ENCODE data around the gene VIPR2. TPM values are rescaled to one million over a fixed set of nuclear protein-coding genes. Genes with fewer than 3 reads are reported as not detected.

VIPR2 gene
- polyA plus RNA-seq, 1 donor from 2014 or later = 0.51 TPM

DNA sequence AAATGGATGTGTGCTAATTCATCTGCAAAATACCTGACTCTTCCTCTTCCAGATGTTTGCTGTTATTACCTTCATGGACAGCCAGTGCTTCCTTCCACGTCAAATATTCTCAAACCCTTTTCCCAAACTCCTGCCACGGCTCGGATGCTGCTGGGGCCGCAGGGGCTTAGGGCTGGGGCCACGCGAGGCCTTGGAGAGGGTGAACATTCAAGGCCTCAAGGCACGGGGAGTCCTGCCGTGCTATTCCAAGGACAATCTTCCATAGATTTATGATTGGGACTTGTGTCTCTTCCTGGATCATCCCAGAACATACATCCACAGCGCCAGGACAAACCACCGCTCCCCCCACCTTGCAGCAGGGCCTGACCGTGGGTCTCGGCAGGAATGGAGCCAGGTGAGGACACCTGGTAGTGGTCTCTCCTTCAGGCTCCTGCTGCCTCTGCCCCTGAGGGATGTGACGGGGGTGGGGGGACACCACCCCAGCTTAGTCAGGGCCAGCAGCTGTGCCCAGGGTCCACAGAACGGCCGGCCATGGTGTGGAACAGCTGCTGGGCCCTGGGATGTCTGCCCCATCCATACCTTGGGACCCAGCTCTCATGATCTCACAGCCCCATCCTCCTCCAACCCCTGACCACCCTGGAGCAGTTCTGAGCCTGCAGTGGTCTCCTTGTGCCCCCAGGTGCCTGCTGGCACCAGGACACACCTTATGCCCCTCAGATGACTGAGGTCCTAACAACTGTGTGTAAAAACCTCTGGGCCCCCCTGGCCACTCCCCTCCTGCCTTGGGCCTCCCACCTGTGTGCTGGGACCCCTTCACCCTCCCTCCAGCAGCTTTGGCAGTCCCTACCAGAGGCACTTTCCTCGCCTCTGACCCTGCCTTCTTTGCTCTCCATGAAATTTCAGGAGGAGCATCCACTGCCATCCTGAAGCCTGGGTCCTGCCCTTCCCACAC lies 16.7 kb downstream of the VIPR2 start:
- Histone ChIP-seq H2AFZ (ENCODE audit: low read depth, low read length) (no peak overlapping the region), H4K20me1 (ENCODE audit: insufficient read depth) (no peaks in the 10 kb centered on the region), H3K4me3 (ENCODE audit: low read length) (no peak overlapping the region), H3K9me2 (ENCODE audit: insufficient read depth, low read length) (no peaks in the 10 kb centered on the region), H3K9me3 (ENCODE audit: low read length) (no peaks in the 10 kb centered on the region), H3K79me2 (replicated peaks; ENCODE audit: insufficient read depth, low read length) (no peaks in the 10 kb centered on the region), H3K27me3 (ENCODE audit: insufficient read depth, low read depth, low read length) (no peaks in the 10 kb centered on the region), H3K36me3 (ENCODE audit: insufficient read depth, low read length) (no peaks in the 10 kb centered on the region), H3F3A (ENCODE audit: insufficient read depth, low read length, poor library complexity, severe bottlenecking) (no peaks in the 10 kb centered on the region), H3K4me2 (ENCODE audit: low read length) (no peak overlapping the region), H3K9ac (ENCODE audit: low read length) (no peak overlapping the region), H3K27ac (ENCODE audit: low read length) (no peak overlapping the region)
- no peak for TF ChIP-seq EZH2 (IDR thresholded peaks at IDR 0.05; ENCODE audit: borderline replicate concordance, insufficient read depth, low read length, poor library complexity, severe bottlenecking)
- TF ChIP-seq SMC3 (conservative IDR thresholded peaks at IDR 0.05; ENCODE audit: poor library complexity) = no peak
- TF ChIP-seq MXI1 (conservative IDR thresholded peaks at IDR 0.05; ENCODE audit: poor library complexity, severe bottlenecking) = no peak
- TF ChIP-seq, protein P1, sequence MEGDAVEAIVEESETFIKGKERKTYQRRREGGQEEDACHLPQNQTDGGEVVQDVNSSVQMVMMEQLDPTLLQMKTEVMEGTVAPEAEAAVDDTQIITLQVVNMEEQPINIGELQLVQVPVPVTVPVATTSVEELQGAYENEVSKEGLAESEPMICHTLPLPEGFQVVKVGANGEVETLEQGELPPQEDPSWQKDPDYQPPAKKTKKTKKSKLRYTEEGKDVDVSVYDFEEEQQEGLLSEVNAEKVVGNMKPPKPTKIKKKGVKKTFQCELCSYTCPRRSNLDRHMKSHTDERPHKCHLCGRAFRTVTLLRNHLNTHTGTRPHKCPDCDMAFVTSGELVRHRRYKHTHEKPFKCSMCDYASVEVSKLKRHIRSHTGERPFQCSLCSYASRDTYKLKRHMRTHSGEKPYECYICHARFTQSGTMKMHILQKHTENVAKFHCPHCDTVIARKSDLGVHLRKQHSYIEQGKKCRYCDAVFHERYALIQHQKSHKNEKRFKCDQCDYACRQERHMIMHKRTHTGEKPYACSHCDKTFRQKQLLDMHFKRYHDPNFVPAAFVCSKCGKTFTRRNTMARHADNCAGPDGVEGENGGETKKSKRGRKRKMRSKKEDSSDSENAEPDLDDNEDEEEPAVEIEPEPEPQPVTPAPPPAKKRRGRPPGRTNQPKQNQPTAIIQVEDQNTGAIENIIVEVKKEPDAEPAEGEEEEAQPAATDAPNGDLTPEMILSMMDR (IDR thresholded peaks at IDR 0.05; ENCODE audit: poor library complexity, severe bottlenecking) = no peak

DNA sequence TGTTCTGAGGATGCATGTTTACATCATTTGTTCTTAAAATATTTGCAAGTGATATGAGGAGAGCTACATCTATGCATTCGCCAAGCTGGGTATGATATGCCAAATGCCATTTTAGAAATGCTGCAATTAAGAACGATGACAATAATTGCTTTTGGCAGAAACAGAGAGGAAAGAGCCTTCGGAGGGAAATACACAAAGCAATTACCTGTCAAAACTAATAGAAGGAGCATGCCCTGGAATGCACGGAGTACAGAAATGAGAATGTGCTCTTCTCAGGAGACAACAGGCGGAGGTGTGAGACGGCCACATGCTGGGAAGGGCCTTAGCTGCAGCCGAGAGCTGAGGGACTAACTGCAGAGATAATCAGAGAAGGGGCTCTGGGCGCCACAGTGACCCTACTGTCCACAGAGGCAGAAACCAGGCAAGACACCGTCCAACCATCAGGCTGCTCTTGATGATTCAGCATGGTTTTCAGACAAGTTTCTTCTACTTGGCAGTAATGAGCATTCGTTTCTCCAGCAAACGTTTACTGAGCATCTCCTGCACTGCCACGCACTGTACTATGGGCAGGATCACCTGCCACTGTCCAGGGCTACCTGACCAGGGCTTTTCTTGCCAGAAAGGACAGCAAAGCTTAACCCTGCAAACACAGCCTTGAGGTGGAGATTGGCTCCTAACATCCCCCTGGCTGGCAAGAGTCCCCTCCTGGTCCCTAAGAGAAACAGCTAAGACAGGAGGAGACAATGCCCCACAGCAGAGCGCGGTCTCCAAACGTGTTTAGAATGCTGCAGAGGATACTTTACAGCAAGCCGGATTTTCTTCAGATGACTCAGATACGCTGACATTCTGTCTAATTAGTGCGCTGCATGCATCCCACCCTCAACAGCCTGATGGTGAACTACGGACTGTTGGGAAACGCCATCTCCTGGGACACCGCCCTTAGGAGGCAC lies 18.1 kb downstream of the VIPR2 start:
- H3F3A ChIP-seq (ENCODE audit: insufficient read depth, low read length, poor library complexity, severe bottlenecking) = no peaks in the 10 kb centered on the region
- H3K9ac ChIP-seq (ENCODE audit: low read length) = no peak overlapping the region
- no peak overlapping the region for H3K4me3 ChIP-seq (ENCODE audit: low read length)
- H3K27ac ChIP-seq (ENCODE audit: low read length) = no peak overlapping the region
- no peaks in the 10 kb centered on the region for H3K27me3 ChIP-seq (ENCODE audit: insufficient read depth, low read depth, low read length)
- no peaks in the 10 kb centered on the region for H3K36me3 ChIP-seq (ENCODE audit: insufficient read depth, low read length)
- TF ChIP-seq POLR2AphosphoS5 (IDR thresholded peaks at IDR 0.05) (peak; percentile 6), MXI1 (conservative IDR thresholded peaks at IDR 0.05; ENCODE audit: poor library complexity, severe bottlenecking) (no peak)
- no peaks in the 10 kb centered on the region for H3K79me2 ChIP-seq (replicated peaks; ENCODE audit: insufficient read depth, low read length)
- H4K20me1 ChIP-seq (ENCODE audit: insufficient read depth) = no peaks in the 10 kb centered on the region
- H3K9me3 ChIP-seq (ENCODE audit: low read length) = no peaks in the 10 kb centered on the region
- no peak overlapping the region for H2AFZ ChIP-seq (ENCODE audit: low read depth, low read length)
- no peaks in the 10 kb centered on the region for H3K9me2 ChIP-seq (ENCODE audit: insufficient read depth, low read length)
- H3K4me2 ChIP-seq (ENCODE audit: low read length) = no peak overlapping the region

DNA sequence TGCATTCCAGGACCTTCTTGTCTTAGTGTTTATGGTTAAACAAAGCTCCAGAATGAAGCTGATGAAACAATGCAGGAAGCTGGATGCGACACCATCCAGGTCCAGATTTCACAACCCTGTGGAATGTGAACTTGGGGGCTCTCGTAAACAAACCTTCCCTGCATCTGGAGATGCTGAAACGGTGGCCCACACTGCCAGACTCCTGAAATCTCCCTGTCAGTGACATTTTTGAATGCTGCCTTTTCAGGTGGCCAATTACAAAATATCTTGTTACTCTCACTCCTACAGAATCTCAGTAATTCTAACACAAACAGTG lies 18.8 kb downstream of the VIPR2 start:
- H3K9me3 ChIP-seq (ENCODE audit: low read length) = no peaks in the 10 kb centered on the region
- H3K4me2 ChIP-seq (ENCODE audit: low read length) = no peak overlapping the region
- no peak overlapping the region for H3K4me3 ChIP-seq (ENCODE audit: low read length)
- TF ChIP-seq, protein P1 (IDR thresholded peaks at IDR 0.05; ENCODE audit: poor library complexity, severe bottlenecking) = no peak
- TF ChIP-seq RAD21 (conservative IDR thresholded peaks at IDR 0.05) (no peak), SMC3 (conservative IDR thresholded peaks at IDR 0.05; ENCODE audit: poor library complexity) (no peak), POLR2AphosphoS5 (IDR thresholded peaks at IDR 0.05) (no peak), EP300 (conservative IDR thresholded peaks at IDR 0.05; ENCODE audit: poor library complexity, severe bottlenecking) (no peak), MXI1 (conservative IDR thresholded peaks at IDR 0.05; ENCODE audit: poor library complexity, severe bottlenecking) (no peak), EZH2 (IDR thresholded peaks at IDR 0.05; ENCODE audit: borderline replicate concordance, insufficient read depth, low read length, poor library complexity, severe bottlenecking) (no peak), TAF1 (IDR thresholded peaks at IDR 0.05; ENCODE audit: low read depth) (no peak)
- TF ChIP-seq, protein P2, sequence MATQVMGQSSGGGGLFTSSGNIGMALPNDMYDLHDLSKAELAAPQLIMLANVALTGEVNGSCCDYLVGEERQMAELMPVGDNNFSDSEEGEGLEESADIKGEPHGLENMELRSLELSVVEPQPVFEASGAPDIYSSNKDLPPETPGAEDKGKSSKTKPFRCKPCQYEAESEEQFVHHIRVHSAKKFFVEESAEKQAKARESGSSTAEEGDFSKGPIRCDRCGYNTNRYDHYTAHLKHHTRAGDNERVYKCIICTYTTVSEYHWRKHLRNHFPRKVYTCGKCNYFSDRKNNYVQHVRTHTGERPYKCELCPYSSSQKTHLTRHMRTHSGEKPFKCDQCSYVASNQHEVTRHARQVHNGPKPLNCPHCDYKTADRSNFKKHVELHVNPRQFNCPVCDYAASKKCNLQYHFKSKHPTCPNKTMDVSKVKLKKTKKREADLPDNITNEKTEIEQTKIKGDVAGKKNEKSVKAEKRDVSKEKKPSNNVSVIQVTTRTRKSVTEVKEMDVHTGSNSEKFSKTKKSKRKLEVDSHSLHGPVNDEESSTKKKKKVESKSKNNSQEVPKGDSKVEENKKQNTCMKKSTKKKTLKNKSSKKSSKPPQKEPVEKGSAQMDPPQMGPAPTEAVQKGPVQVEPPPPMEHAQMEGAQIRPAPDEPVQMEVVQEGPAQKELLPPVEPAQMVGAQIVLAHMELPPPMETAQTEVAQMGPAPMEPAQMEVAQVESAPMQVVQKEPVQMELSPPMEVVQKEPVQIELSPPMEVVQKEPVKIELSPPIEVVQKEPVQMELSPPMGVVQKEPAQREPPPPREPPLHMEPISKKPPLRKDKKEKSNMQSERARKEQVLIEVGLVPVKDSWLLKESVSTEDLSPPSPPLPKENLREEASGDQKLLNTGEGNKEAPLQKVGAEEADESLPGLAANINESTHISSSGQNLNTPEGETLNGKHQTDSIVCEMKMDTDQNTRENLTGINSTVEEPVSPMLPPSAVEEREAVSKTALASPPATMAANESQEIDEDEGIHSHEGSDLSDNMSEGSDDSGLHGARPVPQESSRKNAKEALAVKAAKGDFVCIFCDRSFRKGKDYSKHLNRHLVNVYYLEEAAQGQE (IDR thresholded peaks at IDR 0.05; ENCODE audit: borderline replicate concordance) = no peak
- no peaks in the 10 kb centered on the region for H3F3A ChIP-seq (ENCODE audit: insufficient read depth, low read length, poor library complexity, severe bottlenecking)
- H3K9me2 ChIP-seq (ENCODE audit: insufficient read depth, low read length) = no peaks in the 10 kb centered on the region
- no peaks in the 10 kb centered on the region for H3K27me3 ChIP-seq (ENCODE audit: insufficient read depth, low read depth, low read length)
- H3K27ac ChIP-seq (ENCODE audit: low read length) = no peak overlapping the region
- no peaks in the 10 kb centered on the region for H3K79me2 ChIP-seq (replicated peaks; ENCODE audit: insufficient read depth, low read length)
- no peaks in the 10 kb centered on the region for H3K36me3 ChIP-seq (ENCODE audit: insufficient read depth, low read length)
- no peak overlapping the region for H3K9ac ChIP-seq (ENCODE audit: low read length)
- no peak overlapping the region for H2AFZ ChIP-seq (ENCODE audit: low read depth, low read length)
- no peaks in the 10 kb centered on the region for H4K20me1 ChIP-seq (ENCODE audit: insufficient read depth)

Data from neural cell (in vitro differentiated cells).